A673 (cell line): ENCODE results near the gene HYOU1. TPM values are rescaled to one million over a fixed set of nuclear protein-coding genes. Genes with fewer than 3 reads are reported as not detected.
A peak's percentile ranks its signal among the peaks of the same experiment; 100 is the strongest.

ENCODE experiments used
- BruUV-seq: library from RNA; stranded (reverse); fragments of 400-500 nt; replicated peaks from 2 replicates; lab custom pipeline; 2021; lab: Mats Ljungman, UMichigan
- CTCF ChIA-PET: fragments of 300-600 bp; sonication (Branson Sonifier 250); formaldehyde crosslinking; loops from one replicate; lab custom pipeline; 2022; ENCODE audit warnings: antibody characterized with exemption; lab: Charles Lee
- POLR2A ChIA-PET: fragments of 300-600 bp; sonication (Branson Sonifier 250); formaldehyde crosslinking; loops from one replicate; lab custom pipeline; 2022; ENCODE audit warnings: antibody characterized with exemption; ENCODE audit not compliant: low non-redundant PET; lab: Charles Lee
- DNase-seq: peaks from one replicate; pipeline ENCODE4 v3.0.0-alpha.2; 2015; ENCODE audit warnings: low spot score
- H3K27ac ChIP-seq: fragments of 200-600 bp; sonication (generic); 2 replicates; pipeline ENCODE4 v1.5.1; 2016; ENCODE audit warnings: mixed run types, low read depth, mild to moderate bottlenecking, mixed read lengths, antibody characterized with exemption, low read length; ENCODE audit not compliant: poor library complexity, severe bottlenecking
- H3K27me3 ChIP-seq: fragments of 200-600 bp; sonication (generic); replicated peaks from 2 replicates; pipeline ENCODE4 v1.6.1; 2017; ENCODE audit warnings: mixed run types, low read depth, mild to moderate bottlenecking, mixed read lengths, antibody characterized with exemption, low read length; ENCODE audit not compliant: insufficient read depth, poor library complexity
- H3K36me3 ChIP-seq: fragments of 200-600 bp; sonication (generic); 2 replicates; pipeline ENCODE4 v1.6.1; 2016; ENCODE audit warnings: mixed run types, mild to moderate bottlenecking, mixed read lengths, antibody characterized with exemption, low read length; ENCODE audit not compliant: insufficient read depth, poor library complexity, severe bottlenecking
- H3K4me1 ChIP-seq: fragments of 200-600 bp; sonication (generic); 2 replicates; pipeline ENCODE4 v1.6.1; 2017; ENCODE audit warnings: mixed run types, mild to moderate bottlenecking, mixed read lengths, antibody characterized with exemption, low read length; ENCODE audit not compliant: insufficient read depth, poor library complexity, severe bottlenecking
- H3K4me3 ChIP-seq: fragments of 200-600 bp; sonication (generic); 2 replicates; pipeline ENCODE4 v1.5.1; 2016; ENCODE audit warnings: low read depth, mixed run types, mild to moderate bottlenecking, mixed read lengths, low read length; ENCODE audit not compliant: poor library complexity, severe bottlenecking
- H3K9me3 ChIP-seq: fragments of 200-600 bp; sonication (generic); 2 replicates; pipeline ENCODE4 v1.6.1; 2016; ENCODE audit warnings: mixed run types, low read depth, mild to moderate bottlenecking, mixed read lengths, antibody characterized with exemption, low read length; ENCODE audit not compliant: poor library complexity, severe bottlenecking
- CTCF ChIP-seq: fragments of 300-800, 200-600 bp; sonication (generic); conservative IDR thresholded peaks from 2 replicates; pipeline ENCODE4 v1.5.1; 2017; ENCODE audit warnings: low read depth, mild to moderate bottlenecking, antibody characterized with exemption, low read length, moderate library complexity, mixed read lengths
- EZH2 ChIP-seq: fragments of 200-600 bp; sonication (generic); IDR thresholded peaks from 2 replicates; pipeline ENCODE4 v1.6.1; 2017; ENCODE audit warnings: borderline replicate concordance, low read depth, mild to moderate bottlenecking, mixed read lengths, antibody characterized with exemption, low read length; ENCODE audit not compliant: poor library complexity, severe bottlenecking
- intact Hi-C: fragments of 100-400 bp; cut with micrococcal nuclease; formaldehyde crosslinking; loops from one replicate; pipeline ENCODE4 v1.10.0; 2022; ENCODE audit not compliant: unreplicated experiment
- total RNA-seq: library from RNA; stranded (reverse); gene quantifications from 2 replicates; pipeline ENCODE4 v1.2.3, GENCODE V29; 2021

The HYOU1 gene
- total RNA-seq, 1 experiment from 2014 or later = 315 TPM

- ChIA-PET CTCF (no interaction called here), POLR2A (no interaction called here)
- Histone ChIP-seq H3K4me1 (peaks cover 10% of the 10 kb centered on the region), H3K27me3 (no peaks in the 10 kb centered on the region), H3K9me3 (no peaks in the 10 kb centered on the region), H3K4me3 (no peak overlapping the region), H3K36me3 (peaks cover 86% of the 10 kb centered on the region), H3K27ac (no peak overlapping the region)
- intact Hi-C loops = no loop called here
- no peak for TF ChIP-seq CTCF
- TF ChIP-seq EZH2 = no peak
- no peak for DNase-seq
- BruUV-seq = no TSS peak
These were observed 4.7 kb downstream of the HYOU1 start for GRCh38 chr11:119052163-119052814.

- no peak for TF ChIP-seq CTCF
- TF ChIP-seq EZH2 = no peak
- no peak overlapping the region for H3K4me3 ChIP-seq
- TSS peak; percentile 23 for BruUV-seq
- peaks cover 10% of the 10 kb centered on the region for H3K4me1 ChIP-seq
- CTCF ChIA-PET = no interaction called here
- peaks cover 92% of the 10 kb centered on the region for H3K36me3 ChIP-seq
- no peaks in the 10 kb centered on the region for H3K9me3 ChIP-seq
- H3K27ac ChIP-seq = no peak overlapping the region
- no peak for DNase-seq
- intact Hi-C loops = no loop called here
- POLR2A ChIA-PET = no interaction called here
- H3K27me3 ChIP-seq = no peaks in the 10 kb centered on the region
These were observed 5.4 kb downstream of the HYOU1 start for GRCh38 chr11:119051440-119052162.

- Histone ChIP-seq H3K27ac (no peak overlapping the region), H3K27me3 (no peaks in the 10 kb centered on the region), H3K36me3 (peaks cover 93% of the 10 kb centered on the region), H3K9me3 (no peaks in the 10 kb centered on the region), H3K4me3 (no peak overlapping the region), H3K4me1 (no peaks in the 10 kb centered on the region)
- ChIA-PET CTCF (no interaction called here), POLR2A (no interaction called here)
- BruUV-seq = no TSS peak
- no peak for DNase-seq
- intact Hi-C loops = no loop called here
- TF ChIP-seq EZH2 = no peak
- TF ChIP-seq CTCF = no peak
These were observed 7.9 kb downstream of the HYOU1 start for GRCh38 chr11:119049081-119049480.
